Measurements from ENCODE around the gene SMCO2.

SMCO2 gene

DNA sequence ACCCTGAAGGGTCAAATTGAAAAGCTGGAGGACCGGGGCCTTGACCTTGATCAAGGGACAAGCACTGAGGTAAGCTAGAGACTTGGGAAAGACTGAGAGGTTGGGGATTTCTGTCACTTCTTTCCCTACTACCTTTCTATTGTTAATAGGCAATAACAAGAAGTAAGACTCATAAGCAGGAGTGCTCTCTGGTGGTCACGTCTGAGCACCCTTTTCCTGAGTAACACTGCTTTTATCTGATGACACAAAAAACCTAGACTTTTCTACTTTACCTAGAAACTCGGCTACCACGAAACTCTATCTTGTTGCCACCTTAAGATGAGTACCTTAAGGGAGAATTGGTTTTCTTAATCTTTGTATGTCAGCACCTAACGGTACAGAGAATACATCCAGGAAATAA is 41.9 kb downstream of the SMCO2 start:
- Histone ChIP-seq H3K9me3 (ENCODE audit: control insufficient read depth, insufficient read depth, low read depth, low read length) (no peaks in the 10 kb centered on the region), H3K4me1 (ENCODE audit: control insufficient read depth, insufficient read depth, low read length) (no peaks in the 10 kb centered on the region), H3K36me3 (ENCODE audit: control insufficient read depth in 2 of 2, insufficient read depth in 1 of 2, low read length in 2 of 2) (no peaks in the 10 kb centered on the region), H3K27ac (ENCODE audit: extremely low read depth, low read depth, low read length) (no peak overlapping the region), H3K4me3 (ENCODE audit: low read depth, low read length) (no peak overlapping the region)
- POLR2A ChIA-PET, result no interaction called here
- TF ChIP-seq ZNF10 (tag by site-specific recombination; IDR thresholded peaks at IDR 0.05) (no peak), ZBTB17 (tag by site-specific recombination; IDR thresholded peaks at IDR 0.05) (no peak), CTCF (tag by site-specific recombination; IDR thresholded peaks at IDR 0.05) (no peak), ELK4 (IDR thresholded peaks at IDR 0.05; ENCODE audit: borderline replicate concordance, low read depth, low read length) (no peak), ZNF777 (tag by site-specific recombination; IDR thresholded peaks at IDR 0.05; ENCODE audit: borderline replicate concordance) (no peak), ZNF155 (tag by site-specific recombination; IDR thresholded peaks at IDR 0.05) (no peak)
- CTCF ChIA-PET, result interaction anchor here (0.7 kb wide), 1 partner anchor 496 kb away, joined by 3 read pairs; no protein-coding TSS in a partner anchor

DNA sequence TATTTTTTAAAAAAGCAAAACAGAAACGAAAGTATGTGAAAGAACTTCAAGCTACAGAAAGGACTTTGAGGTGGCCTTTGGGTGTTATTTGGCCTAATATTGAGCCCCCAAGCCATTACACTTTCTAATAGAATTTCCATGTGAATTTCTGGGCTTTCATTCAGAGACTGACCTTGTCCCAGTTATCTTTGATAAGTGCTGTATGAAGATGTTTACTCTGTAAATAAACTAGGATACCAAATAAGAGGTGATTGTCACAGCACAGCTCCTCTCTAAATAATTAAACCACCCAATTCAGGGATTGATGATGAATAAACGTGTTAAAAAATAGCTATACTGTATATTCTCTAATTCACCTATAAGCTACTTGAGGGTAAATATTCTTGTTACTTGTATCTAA is 44.7 kb downstream of the SMCO2 start:
- Histone ChIP-seq H3K27ac (ENCODE audit: extremely low read depth, low read depth, low read length) (no peak overlapping the region), H3K36me3 (ENCODE audit: control insufficient read depth in 2 of 2, insufficient read depth in 1 of 2, low read length in 2 of 2) (no peaks in the 10 kb centered on the region), H3K4me3 (ENCODE audit: low read depth, low read length) (no peak overlapping the region), H3K4me1 (ENCODE audit: control insufficient read depth, insufficient read depth, low read length) (no peaks in the 10 kb centered on the region), H3K9me3 (ENCODE audit: control insufficient read depth, insufficient read depth, low read depth, low read length) (no peaks in the 10 kb centered on the region)
- TF ChIP-seq ZNF114 (tag by site-specific recombination; IDR thresholded peaks at IDR 0.05) (no peak), PRDM1 (tag by site-specific recombination; IDR thresholded peaks at IDR 0.05) (peak; percentile 50; the same call in 1 of the 2 replicates), ZNF792 (tag by site-specific recombination; IDR thresholded peaks at IDR 0.05) (no peak), ZNF175 (tag by site-specific recombination; IDR thresholded peaks at IDR 0.05) (no peak)
- ChIA-PET POLR2A (no interaction called here), CTCF (no interaction called here)

DNA sequence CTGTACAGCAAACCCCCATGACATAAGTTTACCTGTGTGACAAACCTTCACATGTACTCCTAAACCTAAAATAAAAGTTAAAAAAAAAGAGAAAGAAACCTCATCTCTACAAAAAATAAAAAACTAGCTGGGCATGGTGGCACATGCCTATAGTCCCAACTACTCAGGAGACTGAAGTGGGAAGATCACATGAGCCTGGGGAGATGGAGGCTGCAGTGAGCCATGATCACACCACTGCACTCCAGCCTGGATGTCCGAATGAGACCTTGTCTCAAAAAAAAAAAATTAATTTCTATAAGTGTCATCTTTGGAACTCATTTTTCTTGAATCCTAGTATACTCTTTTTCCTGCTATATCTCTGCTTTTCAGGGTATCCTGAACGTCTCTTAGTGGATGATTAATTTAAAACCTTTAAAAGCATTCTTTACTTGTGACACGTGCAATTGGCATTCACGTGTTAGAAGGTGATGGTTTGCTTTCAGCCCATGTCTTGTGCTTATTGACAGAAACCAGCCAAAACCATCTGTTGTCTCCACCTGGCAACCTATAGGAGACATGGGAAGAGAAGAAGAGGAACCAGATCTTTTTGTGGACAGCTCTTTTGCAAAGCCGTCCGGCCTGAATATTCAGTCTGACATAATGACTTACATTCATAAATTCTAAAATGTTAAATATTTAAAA is 46.9 kb downstream of the SMCO2 start:
- no peak overlapping the region for H3K4me3 ChIP-seq (ENCODE audit: low read depth, low read length)
- no peaks in the 10 kb centered on the region for H3K4me1 ChIP-seq (ENCODE audit: control insufficient read depth, insufficient read depth, low read length)
- ChIA-PET POLR2A (no interaction called here), CTCF (interaction anchor here (0.6 kb wide), 1 partner anchor 58 kb away, joined by 4 read pairs; no protein-coding TSS in a partner anchor)
- no peaks in the 10 kb centered on the region for H3K36me3 ChIP-seq (ENCODE audit: control insufficient read depth in 2 of 2, insufficient read depth in 1 of 2, low read length in 2 of 2)
- no peak overlapping the region for H3K27ac ChIP-seq (ENCODE audit: extremely low read depth, low read depth, low read length)
- TF ChIP-seq ZNF791 (tag by site-specific recombination; IDR thresholded peaks at IDR 0.05) (no peak), GFI1B (tag by site-specific recombination; IDR thresholded peaks at IDR 0.05) (no peak), TRIM28 (IDR thresholded peaks at IDR 0.05; ENCODE audit: borderline replicate concordance, low read length) (no peak), WT1 (tag by site-specific recombination; IDR thresholded peaks at IDR 0.05) (no peak), ZNF138 (tag by site-specific recombination; IDR thresholded peaks at IDR 0.05; ENCODE audit: borderline replicate concordance) (no peak)
- TF ChIP-seq, protein P1, sequence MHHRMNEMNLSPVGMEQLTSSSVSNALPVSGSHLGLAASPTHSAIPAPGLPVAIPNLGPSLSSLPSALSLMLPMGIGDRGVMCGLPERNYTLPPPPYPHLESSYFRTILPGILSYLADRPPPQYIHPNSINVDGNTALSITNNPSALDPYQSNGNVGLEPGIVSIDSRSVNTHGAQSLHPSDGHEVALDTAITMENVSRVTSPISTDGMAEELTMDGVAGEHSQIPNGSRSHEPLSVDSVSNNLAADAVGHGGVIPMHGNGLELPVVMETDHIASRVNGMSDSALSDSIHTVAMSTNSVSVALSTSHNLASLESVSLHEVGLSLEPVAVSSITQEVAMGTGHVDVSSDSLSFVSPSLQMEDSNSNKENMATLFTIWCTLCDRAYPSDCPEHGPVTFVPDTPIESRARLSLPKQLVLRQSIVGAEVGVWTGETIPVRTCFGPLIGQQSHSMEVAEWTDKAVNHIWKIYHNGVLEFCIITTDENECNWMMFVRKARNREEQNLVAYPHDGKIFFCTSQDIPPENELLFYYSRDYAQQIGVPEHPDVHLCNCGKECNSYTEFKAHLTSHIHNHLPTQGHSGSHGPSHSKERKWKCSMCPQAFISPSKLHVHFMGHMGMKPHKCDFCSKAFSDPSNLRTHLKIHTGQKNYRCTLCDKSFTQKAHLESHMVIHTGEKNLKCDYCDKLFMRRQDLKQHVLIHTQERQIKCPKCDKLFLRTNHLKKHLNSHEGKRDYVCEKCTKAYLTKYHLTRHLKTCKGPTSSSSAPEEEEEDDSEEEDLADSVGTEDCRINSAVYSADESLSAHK (tag by site-specific recombination; IDR thresholded peaks at IDR 0.05), result no peak
- no peaks in the 10 kb centered on the region for H3K9me3 ChIP-seq (ENCODE audit: control insufficient read depth, insufficient read depth, low read depth, low read length)

Data from HEK293 (cell line).